Upper lobe of left lung (tissue), 6 donors: ENCODE measurements around the gene ACTL6B. TPM values are rescaled to one million over a fixed set of nuclear protein-coding genes. Genes with fewer than 3 reads are reported as not detected.

ENCODE experiments used
- ATAC-seq, 2 donors: fragments of 200-7000 bp; cut with Tn5 transposase; one replicate each; pipeline ENCODE4 v1.9.1; 2022; ENCODE audit warnings: mild to moderate bottlenecking in 2 of 2, moderate library complexity in 2 of 2; ENCODE audit not compliant: low FRiP score in 2 of 2
- DNase-seq, 2 donors: peaks; one replicate each; pipeline ENCODE4 v3.0.0-alpha.2; 2019 to 2020
- H3K27ac ChIP-seq, 4 donors: fragments of 200-600 bp; sonication (generic); one replicate each; pipeline ENCODE4 v1.5.1; 2016 to 2019
- H3K27me3 ChIP-seq, 4 donors: fragments of 200-600 bp; sonication (generic); one replicate each; pipeline ENCODE4 v1.5.1; 2017 to 2019
- H3K36me3 ChIP-seq, 4 donors: fragments of 200-600 bp; sonication (generic); one replicate each; pipeline ENCODE4 v1.5.1; 2016 to 2019
- H3K4me1 ChIP-seq, 4 donors: fragments of 200-600 bp; sonication (generic); one replicate each; pipeline ENCODE4 v1.5.1; 2018 to 2019
- H3K4me3 ChIP-seq, 4 donors: fragments of 200-600 bp; sonication (generic); one replicate each; pipeline ENCODE4 v1.5.1; 2017 to 2019; ENCODE audit warnings: mild to moderate bottlenecking in 2 of 4, moderate library complexity in 1 of 4
- H3K9me3 ChIP-seq, 4 donors: fragments of 200-600 bp; sonication (generic); one replicate each; pipeline ENCODE4 v1.5.1; 2018 to 2019
- EP300 ChIP-seq, 4 donors: sonication (generic); formaldehyde crosslinking; IDR thresholded peaks; one replicate each; pipeline ENCODE4 v1.5.1; 2017; ENCODE audit warnings: antibody characterized with exemption in 4 of 4, control low read depth in 2 of 4
- POLR2A ChIP-seq, 4 donors: fragments of 450-650 bp; IDR thresholded peaks; one replicate each; pipeline ENCODE4 v1.5.1; 2016 to 2017; ENCODE audit warnings: antibody characterized with exemption in 4 of 4, mild to moderate bottlenecking in 2 of 4
- POLR2AphosphoS5 ChIP-seq, 2 donors: sonication (generic); formaldehyde crosslinking; IDR thresholded peaks; one replicate each; pipeline ENCODE4 v1.5.1; 2017; ENCODE audit warnings: antibody characterized with exemption in 2 of 2
- WGBS, 2 donors: methylation state at CpG; one replicate each; pipeline ENCODE4 v1.1.5; 2017 to 2018; 5-methylcytosine and 5-hydroxymethylcytosine counted together
- total RNA-seq, 6 donors: library from RNA; depleted of rRNA in 4 of 6; stranded (reverse); fragments of >200 nt in 4 of 6; gene quantifications; one replicate each; pipeline versions ENCODE4 v1.1.0 to v1.2.1, GENCODE V29; 2016 to 2021
- TF ChIP-seq, protein P1 (sequence below), 6 experiments: fragments of 450-650 bp in 4 of 6; fragments of 200-600 bp in 2 of 6; sonication (generic) in 2 of 6; IDR thresholded peaks; one replicate each; pipeline ENCODE4 v1.5.1; 2016 to 2019; ENCODE audit warnings: antibody characterized with exemption in 6 of 6
- donor health status: DM: no; HTN: no; CAD: no; lungs with moderate emphysema.
- donor health status: DM: no; HTN: yes; CAD: no; lungs with severe emphysema.

ACTL6B gene
- total RNA-seq, 6 donors from 2014 or later, result not detected

DNA sequence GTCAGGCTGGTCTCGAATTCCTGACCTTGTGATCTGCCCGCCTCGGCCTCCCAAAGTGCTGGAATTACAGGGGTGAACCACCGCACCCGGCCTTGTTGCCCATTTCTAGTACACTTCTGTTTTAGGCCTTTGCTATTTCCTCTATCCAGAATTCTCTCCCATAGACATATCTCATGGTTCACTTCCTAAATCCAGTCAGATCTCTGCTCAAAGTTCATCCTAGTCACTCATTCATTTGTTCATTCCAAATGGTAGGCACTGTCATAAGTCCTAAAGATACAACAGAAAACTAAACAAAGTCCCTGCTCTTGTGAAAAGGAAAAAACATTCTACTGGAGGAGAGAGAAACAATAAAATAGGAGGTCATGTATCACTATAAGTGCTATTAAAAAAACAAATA is 46.3 kb downstream of the ACTL6B start:
- Histone ChIP-seq H3K4me1 (peaks cover 16 to 28% (median 18%) of the 10 kb centered on the region in 4 donors), H3K27me3 (no peaks in the 10 kb centered on the region), H3K9me3 (no peaks in the 10 kb centered on the region), H3K27ac (no peak overlapping the region), H3K4me3 (no peak overlapping the region), H3K36me3 (peaks cover 0 to 3% (median under 1%) of the 10 kb centered on the region in 4 donors)
- 83 to 91% methylated on average over 5 of the region's 5 CpGs for WGBS, 2 donors
- TF ChIP-seq, protein P1, sequence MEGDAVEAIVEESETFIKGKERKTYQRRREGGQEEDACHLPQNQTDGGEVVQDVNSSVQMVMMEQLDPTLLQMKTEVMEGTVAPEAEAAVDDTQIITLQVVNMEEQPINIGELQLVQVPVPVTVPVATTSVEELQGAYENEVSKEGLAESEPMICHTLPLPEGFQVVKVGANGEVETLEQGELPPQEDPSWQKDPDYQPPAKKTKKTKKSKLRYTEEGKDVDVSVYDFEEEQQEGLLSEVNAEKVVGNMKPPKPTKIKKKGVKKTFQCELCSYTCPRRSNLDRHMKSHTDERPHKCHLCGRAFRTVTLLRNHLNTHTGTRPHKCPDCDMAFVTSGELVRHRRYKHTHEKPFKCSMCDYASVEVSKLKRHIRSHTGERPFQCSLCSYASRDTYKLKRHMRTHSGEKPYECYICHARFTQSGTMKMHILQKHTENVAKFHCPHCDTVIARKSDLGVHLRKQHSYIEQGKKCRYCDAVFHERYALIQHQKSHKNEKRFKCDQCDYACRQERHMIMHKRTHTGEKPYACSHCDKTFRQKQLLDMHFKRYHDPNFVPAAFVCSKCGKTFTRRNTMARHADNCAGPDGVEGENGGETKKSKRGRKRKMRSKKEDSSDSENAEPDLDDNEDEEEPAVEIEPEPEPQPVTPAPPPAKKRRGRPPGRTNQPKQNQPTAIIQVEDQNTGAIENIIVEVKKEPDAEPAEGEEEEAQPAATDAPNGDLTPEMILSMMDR (IDR thresholded peaks at IDR 0.05), result no peak
- ATAC-seq (no peak), DNase-seq (no peak)

DNA sequence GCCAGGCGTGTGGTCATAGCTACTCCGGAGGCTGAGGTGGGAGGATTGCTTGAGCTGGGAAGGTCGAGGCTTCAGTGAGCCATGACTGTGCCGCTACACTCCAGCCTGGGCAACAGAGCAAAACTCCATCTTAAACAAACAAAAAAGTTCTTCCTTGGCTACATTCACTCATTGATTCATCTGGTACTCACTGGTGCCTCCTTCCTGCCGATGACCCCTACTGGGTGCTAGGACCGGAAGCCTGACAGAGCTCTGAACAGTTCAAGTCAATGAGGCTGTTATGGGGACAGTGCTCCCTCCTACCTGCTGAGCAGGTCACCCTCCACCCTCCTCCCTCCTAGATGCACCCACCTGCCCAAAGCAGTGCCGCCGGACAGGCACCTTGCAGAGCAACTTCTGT is 49.1 kb downstream of the ACTL6B start:
- TF ChIP-seq EP300 (IDR thresholded peaks at IDR 0.05) (no peak), POLR2AphosphoS5 (IDR thresholded peaks at IDR 0.05) (no peak), POLR2A (IDR thresholded peaks at IDR 0.05) (no peak)
- TF ChIP-seq, protein P1 (IDR thresholded peaks at IDR 0.05), result no peak
- H3K9me3 ChIP-seq, result no peaks in the 10 kb centered on the region
- ATAC-seq (no peak), DNase-seq (no peak)
- no peak overlapping the region for H3K27ac ChIP-seq
- peaks cover 15 to 45% (median 29%) of the 10 kb centered on the region in 4 donors for H3K4me1 ChIP-seq
- H3K36me3 ChIP-seq, result no peaks in the 10 kb centered on the region
- H3K4me3 ChIP-seq, result no peak overlapping the region
- H3K27me3 ChIP-seq, result no peaks in the 10 kb centered on the region
- WGBS, 2 donors, result 84 to 90% methylated on average over 8 of the region's 8 CpGs

DNA sequence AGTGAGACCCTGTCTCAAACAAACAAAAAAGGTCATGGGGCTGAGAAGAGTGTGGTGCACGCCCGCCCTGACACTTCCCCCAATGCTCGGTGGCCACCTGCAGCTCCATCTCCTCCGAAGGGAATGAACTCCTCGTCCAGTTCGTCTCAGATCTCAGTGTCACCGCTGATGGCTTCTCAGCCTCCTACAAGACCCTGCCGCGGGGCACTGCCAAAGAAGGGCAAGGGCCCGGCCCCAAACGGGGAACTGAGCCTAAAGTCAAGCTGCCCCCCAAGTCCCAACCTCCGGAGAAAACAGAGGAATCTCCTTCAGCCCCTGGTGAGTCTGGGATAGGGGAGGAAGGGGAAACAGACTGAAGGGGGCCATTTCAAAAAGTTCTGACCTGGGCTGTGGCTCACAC is 49.9 kb downstream of the ACTL6B start:
- Histone ChIP-seq H3K27me3 (no peaks in the 10 kb centered on the region), H3K4me3 (no peak overlapping the region), H3K36me3 (no peaks in the 10 kb centered on the region), H3K4me1 (peaks cover 15 to 45% (median 29%) of the 10 kb centered on the region in 4 donors), H3K9me3 (no peaks in the 10 kb centered on the region), H3K27ac (no peak overlapping the region)
- TF ChIP-seq, protein P1 (IDR thresholded peaks at IDR 0.05), result no peak
- no peak for TF ChIP-seq EP300 (IDR thresholded peaks at IDR 0.05)
- TF ChIP-seq POLR2A (IDR thresholded peaks at IDR 0.05), result no peak
- no peak for TF ChIP-seq POLR2AphosphoS5 (IDR thresholded peaks at IDR 0.05)
- ATAC-seq, result no peak
- WGBS, 2 donors, result 89 to 93% methylated on average over 9 to 12 of the region's 12 CpGs
- no peak for DNase-seq

DNA sequence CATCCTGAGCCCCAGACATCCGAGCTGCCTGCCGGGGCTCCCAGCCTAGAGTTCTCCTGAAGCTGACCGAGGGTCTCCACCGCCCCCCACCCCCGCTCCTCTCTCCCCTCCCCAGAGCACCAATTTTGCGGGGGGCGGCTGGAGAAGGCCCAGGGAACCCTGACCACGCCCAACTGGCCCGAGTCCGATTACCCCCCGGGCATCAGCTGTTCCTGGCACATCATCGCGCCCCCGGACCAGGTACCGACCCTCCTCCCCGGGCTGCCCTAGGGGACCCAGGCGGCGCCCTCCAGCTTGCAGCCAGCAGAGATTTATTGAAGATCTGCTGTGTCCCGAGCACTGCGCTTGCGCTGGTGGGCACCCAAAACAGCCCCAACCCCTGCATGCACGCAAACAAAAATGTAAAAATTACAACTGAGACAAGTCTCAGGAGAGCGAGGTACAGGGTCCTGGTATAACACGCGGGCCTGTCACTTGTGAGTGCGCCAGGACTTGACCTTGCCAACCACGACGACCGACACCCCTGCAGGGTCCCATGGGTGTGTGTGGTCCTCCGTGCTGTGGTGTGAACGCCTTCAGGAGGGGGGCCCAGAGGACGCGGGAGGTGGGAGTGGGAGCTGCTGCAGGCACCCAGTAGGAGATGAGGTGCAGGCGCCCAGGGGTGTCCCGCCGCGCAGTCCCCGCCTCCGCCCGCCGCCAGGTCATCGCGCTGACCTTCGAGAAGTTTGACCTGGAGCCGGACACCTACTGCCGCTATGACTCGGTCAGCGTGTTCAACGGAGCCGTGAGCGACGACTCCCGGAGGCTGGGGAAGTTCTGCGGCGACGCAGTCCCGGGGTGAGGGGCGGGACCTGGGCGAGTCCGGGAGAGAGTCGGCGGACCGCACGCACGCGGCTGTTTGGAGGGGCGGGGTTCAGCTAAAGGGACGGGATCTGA is 51.0 kb downstream of the ACTL6B start:
- Histone ChIP-seq H3K36me3 (no peaks in the 10 kb centered on the region), H3K27me3 (no peaks in the 10 kb centered on the region), H3K27ac (peak overlapping the region; percentile 59 to 88 (median 76)), H3K4me3 (peak overlapping the region in 3 of 4 donors; percentile 71 to 89 (median 79)), H3K4me1 (peaks cover 15 to 42% (median 29%) of the 10 kb centered on the region in 4 donors), H3K9me3 (no peaks in the 10 kb centered on the region)
- ATAC-seq, result peak; percentile 12 to 42
- 10 to 17% methylated on average over 30 to 51 of the region's 68 CpGs for WGBS, 2 donors
- TF ChIP-seq EP300 (IDR thresholded peaks at IDR 0.05), result no peak
- no peak for TF ChIP-seq POLR2A (IDR thresholded peaks at IDR 0.05)
- TF ChIP-seq, protein P1 (IDR thresholded peaks at IDR 0.05), result no peak
- DNase-seq, result peak; percentile 62 to 89
